Measurements from ENCODE around the gene MDM2. TPM values are rescaled to one million over a fixed set of nuclear protein-coding genes. Genes with fewer than 3 reads are reported as not detected.

The MDM2 gene
- total and polyA plus RNA-seq, 2 of the 13 experiments (the other 11 are each of a cell fraction or from before 2014, with no cell fraction given) = 29.3 to 314 TPM

GRCh38 chr12:68804657-68805591 is 3.1 kb upstream of the MDM2 start (continued):
- TF ChIP-seq FOXP4 (CRISPR knock-in tag; IDR thresholded peaks at IDR 0.05) (peak; percentile 82), ZNF670 (CRISPR knock-in tag; IDR thresholded peaks at IDR 0.05; ENCODE audit: borderline replicate concordance) (peak; percentile 58; the same call in 1 of the 2 replicates), DNMT3B (CRISPR knock-in tag; conservative IDR thresholded peaks at IDR 0.05) (peak; percentile 84; the same call in 1 of the 2 replicates), MIXL1 (CRISPR knock-in tag; IDR thresholded peaks at IDR 0.05) (peak; percentile 74), ZMAT3 (CRISPR knock-in tag; conservative IDR thresholded peaks at IDR 0.05) (no peak), ZNF607 (CRISPR knock-in tag; IDR thresholded peaks at IDR 0.05; ENCODE audit: borderline replicate concordance) (no peak; the same call in 1 of the 2 replicates), ZNF883 (CRISPR knock-in tag; IDR thresholded peaks at IDR 0.05; ENCODE audit: not compliant biosample characterization) (no peak), ZNF562 (CRISPR knock-in tag; IDR thresholded peaks at IDR 0.05; ENCODE audit: borderline replicate concordance) (no peak), FOXC1 (CRISPR knock-in tag; IDR thresholded peaks at IDR 0.05; ENCODE audit: borderline replicate concordance) (peak; percentile 79; the same call in 1 of the 2 replicates), HES4 (CRISPR knock-in tag; IDR thresholded peaks at IDR 0.05; ENCODE audit: borderline replicate concordance) (0 out of 2 replicates have a peak, but pooled peaks have one; percentile 58), HNF4A (CRISPR knock-in tag; IDR thresholded peaks at IDR 0.05) (peak; percentile 73), JUND (CRISPR knock-in tag; IDR thresholded peaks at IDR 0.05) (peak; percentile 63), NCOR1 (IDR thresholded peaks at IDR 0.05; ENCODE audit: borderline replicate concordance, low read length) (peak; percentile 86; the same call in 1 of the 2 replicates), CTCF (CRISPR knock-in tag; IDR thresholded peaks at IDR 0.05) (peak; percentile 31; the same call in 1 of the 2 replicates), SP1 (IDR thresholded peaks at IDR 0.05) (no peak), SP1 (CRISPR knock-in tag; IDR thresholded peaks at IDR 0.05) (peak; percentile 66), ZNF350 (CRISPR knock-in tag; IDR thresholded peaks at IDR 0.05; ENCODE audit: borderline replicate concordance, low read depth) (peak; percentile 93), ZNF343 (CRISPR knock-in tag; IDR thresholded peaks at IDR 0.05) (peak; percentile 72; the same call in 1 of the 2 replicates), ZNF709 (CRISPR knock-in tag; IDR thresholded peaks at IDR 0.05) (peak; percentile 62; the same call in 1 of the 2 replicates), ZNF207 (IDR thresholded peaks at IDR 0.05; ENCODE audit: borderline replicate concordance) (no peak), RFXANK (CRISPR knock-in tag; IDR thresholded peaks at IDR 0.05) (no peak), DMTF1 (CRISPR knock-in tag; IDR thresholded peaks at IDR 0.05) (no peak)
- TF ChIP-seq, protein P1, sequence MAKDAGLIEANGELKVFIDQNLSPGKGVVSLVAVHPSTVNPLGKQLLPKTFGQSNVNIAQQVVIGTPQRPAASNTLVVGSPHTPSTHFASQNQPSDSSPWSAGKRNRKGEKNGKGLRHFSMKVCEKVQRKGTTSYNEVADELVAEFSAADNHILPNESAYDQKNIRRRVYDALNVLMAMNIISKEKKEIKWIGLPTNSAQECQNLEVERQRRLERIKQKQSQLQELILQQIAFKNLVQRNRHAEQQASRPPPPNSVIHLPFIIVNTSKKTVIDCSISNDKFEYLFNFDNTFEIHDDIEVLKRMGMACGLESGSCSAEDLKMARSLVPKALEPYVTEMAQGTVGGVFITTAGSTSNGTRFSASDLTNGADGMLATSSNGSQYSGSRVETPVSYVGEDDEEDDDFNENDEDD (CRISPR knock-in tag; IDR thresholded peaks at IDR 0.05; ENCODE audit: borderline replicate concordance) = peak; percentile 85; the same call in 1 of the 2 replicates

Measured in HepG2 (cell line).